OCI-LY7 (cell line): Measurements from ENCODE around the gene IFT81. TPM values are rescaled to one million over a fixed set of nuclear protein-coding genes. Genes with fewer than 3 reads are reported as not detected.
"Not testable (repeated sequence)": the region's sequence is repeated elsewhere in the genome, so short reads cannot be mapped to it uniquely, and the experiment has no call there.

Source experiments
- BruUV-seq: library from RNA; stranded (reverse); fragments of 400-500 nt; replicated peaks from 2 replicates; lab custom pipeline; 2021; lab: Mats Ljungman, UMichigan
- CTCF ChIA-PET: fragments of 300-600 bp; sonication (Branson Sonifier 250); formaldehyde crosslinking; loops from one replicate; lab custom pipeline; 2022; ENCODE audit warnings: antibody characterized with exemption; ENCODE audit not compliant: unreplicated experiment; lab: Charles Lee
- POLR2A ChIA-PET: fragments of 300-600 bp; sonication (Branson Sonifier 250); formaldehyde crosslinking; loops from one replicate; lab custom pipeline; 2022; ENCODE audit warnings: antibody characterized with exemption; lab: Charles Lee
- DNase-seq: peaks from one replicate; pipeline ENCODE4 v3.0.0-alpha.2; 2015; ENCODE audit warnings: low spot score
- H2AFZ ChIP-seq: fragments of 200-600 bp; sonication (generic), shearing (Covaris generic); 2 replicates; pipeline ENCODE4 v1.6.1; 2014; ENCODE audit warnings: mild to moderate bottlenecking, antibody characterized with exemption, low read length, moderate library complexity
- H3K27ac ChIP-seq: fragments of 200-600 bp; sonication (generic); 2 replicates; pipeline ENCODE4 v1.5.1; 2014; ENCODE audit warnings: mixed run types, low read depth, mild to moderate bottlenecking, moderate library complexity, low read length, inconsistent platforms; ENCODE audit not compliant: poor library complexity, severe bottlenecking
- H3K36me3 ChIP-seq: fragments of 200-600 bp; sonication (generic); 2 replicates; pipeline ENCODE4 v1.6.1; 2014; ENCODE audit warnings: mild to moderate bottlenecking, antibody characterized with exemption, low read length, moderate library complexity, mixed read lengths; ENCODE audit not compliant: insufficient read depth
- H3K4me1 ChIP-seq: fragments of 200-600 bp; sonication (generic); 2 replicates; pipeline ENCODE4 v1.5.1; 2014; ENCODE audit warnings: mild to moderate bottlenecking, low read length; ENCODE audit not compliant: insufficient read depth, poor library complexity, severe bottlenecking
- H3K4me2 ChIP-seq: fragments of 200-600 bp; sonication (generic); 2 replicates; pipeline ENCODE4 v1.6.1; 2014; ENCODE audit warnings: mild to moderate bottlenecking, low read length
- H3K4me3 ChIP-seq: fragments of 200-600 bp; sonication (generic); 2 replicates; pipeline ENCODE4 v1.5.1; 2014; ENCODE audit warnings: mild to moderate bottlenecking, low read depth, low read length; ENCODE audit not compliant: poor library complexity, severe bottlenecking
- H3K79me2 ChIP-seq: fragments of 200-600 bp; sonication (generic); 2 replicates; pipeline ENCODE4 v1.6.1; 2016; ENCODE audit warnings: low read depth, mild to moderate bottlenecking, low read length, moderate library complexity, mixed read lengths; ENCODE audit not compliant: insufficient read depth
- H3K9me2 ChIP-seq: fragments of 200-600 bp; sonication (generic); 2 replicates; pipeline ENCODE4 v1.6.1; 2016; ENCODE audit warnings: mild to moderate bottlenecking, low read length, mixed read lengths; ENCODE audit not compliant: insufficient read depth
- H3K9me3 ChIP-seq: fragments of 200-600 bp; sonication (generic); 2 replicates; pipeline ENCODE4 v1.6.1; 2014; ENCODE audit warnings: mild to moderate bottlenecking, mixed run types, low read length, mixed read lengths
- H4K20me1 ChIP-seq: fragments of 200-600 bp; sonication (generic); 2 replicates; pipeline ENCODE4 v1.6.1; 2014; ENCODE audit warnings: mild to moderate bottlenecking, antibody characterized with exemption, low read length, moderate library complexity, mixed read lengths; ENCODE audit not compliant: insufficient read depth
- EZH2phosphoT487 ChIP-seq: fragments of 200-600 bp; sonication (generic); IDR thresholded peaks from 2 replicates; pipeline ENCODE4 v1.6.1; 2018; ENCODE audit warnings: low read depth, borderline replicate concordance, mild to moderate bottlenecking, mixed run types, antibody characterized with exemption, low read length, moderate library complexity, mixed read lengths
- intact Hi-C: fragments of 100-400 bp; cut with micrococcal nuclease; formaldehyde crosslinking; loops from one replicate; pipeline ENCODE4 v1.10.0; 2022; ENCODE audit not compliant: unreplicated experiment
- total RNA-seq, 2 experiments: library from RNA; depleted of rRNA in 1 of 2; stranded (reverse); fragments of >200 nt in 1 of 2; shearing (Covaris generic) in 1 of 2; gene quantifications; 2 replicates each; pipeline ENCODE4 v1.2.3, GENCODE V29; 2014 to 2022
- TF ChIP-seq, protein P1 (sequence below): fragments of 200-600 bp; sonication (generic); conservative IDR thresholded peaks from 2 replicates; pipeline ENCODE4 v1.5.1; 2014; ENCODE audit warnings: mild to moderate bottlenecking, antibody characterized with exemption, low read length, moderate library complexity, mixed read lengths

Gene IFT81
- total RNA-seq, 2 experiments from 2014 or later = 5.6 to 9.8 TPM

DNA sequence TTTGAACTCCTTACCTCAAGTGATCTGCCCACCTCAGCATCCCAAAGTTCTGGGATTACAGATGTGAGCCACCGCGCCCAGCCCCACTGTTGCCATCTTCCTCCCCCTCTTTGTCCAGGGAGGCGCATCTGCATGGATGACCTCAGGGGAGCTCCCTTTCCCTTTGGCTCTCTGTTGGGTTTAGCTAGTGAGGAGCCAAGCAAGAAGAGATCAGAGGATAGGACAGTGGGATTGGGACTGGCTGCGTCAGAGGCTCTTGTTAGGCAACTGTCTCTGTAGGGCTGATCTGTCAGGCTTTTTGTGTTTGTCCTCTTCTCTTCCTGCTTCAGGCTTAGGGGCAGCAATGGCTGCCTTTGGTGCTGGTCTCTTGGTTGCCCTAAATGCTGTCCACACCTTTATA is 8.5 kb upstream of the IFT81 start:
- intact Hi-C loops = no loop called here
- no peaks in the 10 kb centered on the region for H4K20me1 ChIP-seq
- H2AFZ ChIP-seq = no peak overlapping the region
- DNase-seq = no peak
- no peaks in the 10 kb centered on the region for H3K36me3 ChIP-seq
- no peaks in the 10 kb centered on the region for H3K79me2 ChIP-seq
- no peak overlapping the region for H3K27ac ChIP-seq
- ChIA-PET POLR2A (interaction anchor here (0.6 to 1.9 kb wide), 3 partner anchors 11 to 55 kb away, joined by 3 to 7 read pairs (median 7); no protein-coding TSS in a partner anchor), CTCF (interaction anchor here (1.5 kb wide), 1 partner anchor 9 kb away, joined by 5 read pairs; the partner anchor contains the start of gene IFT81)
- peaks cover 14% of the 10 kb centered on the region for H3K4me1 ChIP-seq
- H3K4me3 ChIP-seq = no peak overlapping the region
- no peaks in the 10 kb centered on the region for H3K9me2 ChIP-seq
- TF ChIP-seq, protein P1, sequence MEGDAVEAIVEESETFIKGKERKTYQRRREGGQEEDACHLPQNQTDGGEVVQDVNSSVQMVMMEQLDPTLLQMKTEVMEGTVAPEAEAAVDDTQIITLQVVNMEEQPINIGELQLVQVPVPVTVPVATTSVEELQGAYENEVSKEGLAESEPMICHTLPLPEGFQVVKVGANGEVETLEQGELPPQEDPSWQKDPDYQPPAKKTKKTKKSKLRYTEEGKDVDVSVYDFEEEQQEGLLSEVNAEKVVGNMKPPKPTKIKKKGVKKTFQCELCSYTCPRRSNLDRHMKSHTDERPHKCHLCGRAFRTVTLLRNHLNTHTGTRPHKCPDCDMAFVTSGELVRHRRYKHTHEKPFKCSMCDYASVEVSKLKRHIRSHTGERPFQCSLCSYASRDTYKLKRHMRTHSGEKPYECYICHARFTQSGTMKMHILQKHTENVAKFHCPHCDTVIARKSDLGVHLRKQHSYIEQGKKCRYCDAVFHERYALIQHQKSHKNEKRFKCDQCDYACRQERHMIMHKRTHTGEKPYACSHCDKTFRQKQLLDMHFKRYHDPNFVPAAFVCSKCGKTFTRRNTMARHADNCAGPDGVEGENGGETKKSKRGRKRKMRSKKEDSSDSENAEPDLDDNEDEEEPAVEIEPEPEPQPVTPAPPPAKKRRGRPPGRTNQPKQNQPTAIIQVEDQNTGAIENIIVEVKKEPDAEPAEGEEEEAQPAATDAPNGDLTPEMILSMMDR = no peak
- TF ChIP-seq EZH2phosphoT487 = no peak
- no TSS peak for BruUV-seq
- H3K9me3 ChIP-seq = no peaks in the 10 kb centered on the region
- H3K4me2 ChIP-seq = no peak overlapping the region

DNA sequence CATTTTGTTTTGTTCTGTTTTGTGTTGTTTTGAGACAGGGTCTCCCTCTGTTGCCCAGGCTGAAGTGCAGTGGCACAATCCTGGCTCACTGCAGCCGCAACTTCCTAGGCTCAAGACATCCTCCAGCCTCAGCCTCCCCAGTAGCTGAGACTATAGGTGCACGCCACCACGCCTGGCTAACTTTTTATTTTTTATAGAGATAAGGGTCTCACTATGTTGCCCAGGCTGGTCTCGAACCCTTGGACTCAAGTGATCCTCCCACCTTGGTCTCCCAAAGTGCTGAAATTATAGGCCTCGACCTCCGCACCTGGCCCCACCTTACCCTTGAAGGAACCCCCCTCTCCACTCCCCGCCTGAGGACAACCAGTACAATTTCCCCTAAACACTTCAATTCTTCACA is 7.5 kb upstream of the IFT81 start:
- Histone ChIP-seq H3K4me1 (peaks cover 14% of the 10 kb centered on the region), H4K20me1 (no peaks in the 10 kb centered on the region), H3K9me3 (no peaks in the 10 kb centered on the region), H3K36me3 (no peaks in the 10 kb centered on the region), H3K4me2 (no peak overlapping the region), H3K27ac (no peak overlapping the region), H3K9me2 (no peaks in the 10 kb centered on the region), H2AFZ (no peak overlapping the region), H3K4me3 (no peak overlapping the region), H3K79me2 (no peaks in the 10 kb centered on the region)
- BruUV-seq = no TSS peak
- no peak for DNase-seq
- ChIA-PET POLR2A (interaction anchor here (0.7 kb wide), 1 partner anchor 45 kb away, joined by 3 read pairs; no protein-coding TSS in a partner anchor), CTCF (no interaction called here)
- TF ChIP-seq, protein P1 = no peak
- TF ChIP-seq EZH2phosphoT487 = no peak
- intact Hi-C loops = no loop called here

DNA sequence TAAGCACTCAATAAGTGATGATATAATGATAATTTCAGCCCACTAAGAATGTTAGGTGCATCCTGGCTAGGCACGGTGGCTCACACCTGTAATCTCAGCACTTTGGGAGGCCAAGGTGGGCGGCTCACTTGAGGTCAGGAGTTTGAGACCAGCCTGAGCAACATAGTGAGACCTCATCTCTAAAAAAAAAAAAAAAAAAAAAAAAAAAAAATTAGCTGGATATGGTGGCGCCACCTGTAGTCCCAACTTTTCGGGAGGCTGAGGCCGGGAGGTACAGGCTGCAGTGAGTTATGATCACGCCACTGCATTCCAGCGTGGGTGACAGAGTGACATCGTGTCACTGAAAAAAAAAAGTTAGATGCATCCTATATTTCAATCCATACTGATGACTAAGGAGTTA is 6.9 kb upstream of the IFT81 start:
- H3K36me3 ChIP-seq, H3K9me2 ChIP-seq, BruUV-seq, H3K27ac ChIP-seq, H3K79me2 ChIP-seq, DNase-seq, H2AFZ ChIP-seq, H3K9me3 ChIP-seq, H4K20me1 ChIP-seq, H3K4me2 ChIP-seq, intact Hi-C loops, H3K4me3 ChIP-seq, CTCF ChIA-PET: not testable (repeated sequence)
- H3K4me1 ChIP-seq = peaks cover 14% of the 10 kb centered on the region
- POLR2A ChIA-PET = interaction anchor here (0.6 kb wide), 1 partner anchor 83 kb away, joined by 5 read pairs; no protein-coding TSS in a partner anchor
- TF ChIP-seq, protein P1 = peak; percentile 46
